ENCODE data around the gene RSPH3.

DNA sequence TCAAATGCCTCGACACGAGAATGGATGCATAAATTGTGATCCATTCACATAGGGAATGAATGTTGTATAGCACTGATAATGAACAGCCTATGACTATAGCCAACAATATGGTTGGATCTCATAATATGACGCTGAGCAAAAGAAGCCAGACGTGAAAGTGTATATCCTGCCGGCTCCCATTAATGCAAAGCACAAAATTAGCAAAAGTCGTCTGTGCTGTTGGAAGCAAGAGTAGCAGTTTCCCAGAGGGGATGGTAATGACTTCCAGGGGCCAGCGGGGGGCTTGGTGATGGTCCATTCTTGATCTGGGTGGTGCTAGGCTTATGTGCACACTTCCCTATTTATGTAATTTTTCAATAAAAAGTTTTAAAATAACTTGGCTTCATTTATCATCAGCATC lies 45.8 kb upstream of the RSPH3 start:
- TF ChIP-seq POLR2A (IDR thresholded peaks at IDR 0.05) (no peak), POLR2AphosphoS5 (IDR thresholded peaks at IDR 0.05) (no peak)
- TF ChIP-seq, protein P1, sequence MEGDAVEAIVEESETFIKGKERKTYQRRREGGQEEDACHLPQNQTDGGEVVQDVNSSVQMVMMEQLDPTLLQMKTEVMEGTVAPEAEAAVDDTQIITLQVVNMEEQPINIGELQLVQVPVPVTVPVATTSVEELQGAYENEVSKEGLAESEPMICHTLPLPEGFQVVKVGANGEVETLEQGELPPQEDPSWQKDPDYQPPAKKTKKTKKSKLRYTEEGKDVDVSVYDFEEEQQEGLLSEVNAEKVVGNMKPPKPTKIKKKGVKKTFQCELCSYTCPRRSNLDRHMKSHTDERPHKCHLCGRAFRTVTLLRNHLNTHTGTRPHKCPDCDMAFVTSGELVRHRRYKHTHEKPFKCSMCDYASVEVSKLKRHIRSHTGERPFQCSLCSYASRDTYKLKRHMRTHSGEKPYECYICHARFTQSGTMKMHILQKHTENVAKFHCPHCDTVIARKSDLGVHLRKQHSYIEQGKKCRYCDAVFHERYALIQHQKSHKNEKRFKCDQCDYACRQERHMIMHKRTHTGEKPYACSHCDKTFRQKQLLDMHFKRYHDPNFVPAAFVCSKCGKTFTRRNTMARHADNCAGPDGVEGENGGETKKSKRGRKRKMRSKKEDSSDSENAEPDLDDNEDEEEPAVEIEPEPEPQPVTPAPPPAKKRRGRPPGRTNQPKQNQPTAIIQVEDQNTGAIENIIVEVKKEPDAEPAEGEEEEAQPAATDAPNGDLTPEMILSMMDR (IDR thresholded peaks at IDR 0.05), result no peak
